Upper lobe of right lung (tissue), 1 donor: Measurements from ENCODE around the gene CHST15. TPM values are rescaled to one million over a fixed set of nuclear protein-coding genes. Genes with fewer than 3 reads are reported as not detected.
"Not testable (repeated sequence)": the region's sequence is repeated elsewhere in the genome, so short reads cannot be mapped to it uniquely, and the experiment has no call there.

Experiments
- ATAC-seq: fragments of 200-7000 bp; cut with Tn5 transposase; one replicate; pipeline ENCODE4 v1.9.1; 2020; ENCODE audit warnings: mild to moderate bottlenecking, moderate library complexity
- DNase-seq: peaks from one replicate; pipeline ENCODE4 v3.0.0-alpha.2; 2020
- H3K27ac ChIP-seq: fragments of 200-600 bp; one replicate; pipeline ENCODE4 v1.8.0; 2022
- H3K27me3 ChIP-seq: fragments of 200-600 bp; one replicate; pipeline ENCODE4 v1.8.0; 2022; ENCODE audit warnings: mild to moderate bottlenecking
- H3K36me3 ChIP-seq: fragments of 200-600 bp; one replicate; pipeline ENCODE4 v1.8.0; 2022
- H3K4me1 ChIP-seq: fragments of 200-600 bp; one replicate; pipeline ENCODE4 v1.8.0; 2022
- H3K4me3 ChIP-seq: fragments of 200-600 bp; one replicate; pipeline ENCODE4 v1.8.0; 2022; ENCODE audit warnings: mild to moderate bottlenecking
- H3K9me3 ChIP-seq: fragments of 200-600 bp; one replicate; pipeline ENCODE4 v1.8.0; 2022
- intact Hi-C: fragments of 100-400 bp; cut with DNase I; formaldehyde crosslinking; loops from one replicate; pipeline ENCODE4 v1.11.0; 2022
- total RNA-seq: library from RNA; stranded (reverse); fragmentation: NEBNext Ultra II Directional; extraction: Animal tissue kit (Norgen Biotek cat#: 25700); gene quantifications from one replicate; pipeline ENCODE4 v1.2.1, GENCODE V29; 2021
- TF ChIP-seq, protein P1 (sequence below): fragments of 200-600 bp; IDR thresholded peaks from one replicate; pipeline ENCODE4 v1.8.0; 2022; ENCODE audit warnings: antibody characterized with exemption
- donor health status: DM: no; HTN: yes; CAD: no; lungs with severe emphysema.

The CHST15 gene
- total RNA-seq, 1 donor from 2014 or later, result 49.2 TPM

GRCh38 chr10:124104011-124104627, 10.7 kb upstream of the CHST15 start:
- DNase-seq (no peak), ATAC-seq (no peak)
- no peaks in the 10 kb centered on the region for H3K36me3 ChIP-seq
- H3K9me3 ChIP-seq, result no peaks in the 10 kb centered on the region
- peaks cover 22% of the 10 kb centered on the region for H3K4me1 ChIP-seq
- intact Hi-C loops, result no loop called here
- H3K27me3 ChIP-seq, result no peaks in the 10 kb centered on the region
- TF ChIP-seq, protein P1, sequence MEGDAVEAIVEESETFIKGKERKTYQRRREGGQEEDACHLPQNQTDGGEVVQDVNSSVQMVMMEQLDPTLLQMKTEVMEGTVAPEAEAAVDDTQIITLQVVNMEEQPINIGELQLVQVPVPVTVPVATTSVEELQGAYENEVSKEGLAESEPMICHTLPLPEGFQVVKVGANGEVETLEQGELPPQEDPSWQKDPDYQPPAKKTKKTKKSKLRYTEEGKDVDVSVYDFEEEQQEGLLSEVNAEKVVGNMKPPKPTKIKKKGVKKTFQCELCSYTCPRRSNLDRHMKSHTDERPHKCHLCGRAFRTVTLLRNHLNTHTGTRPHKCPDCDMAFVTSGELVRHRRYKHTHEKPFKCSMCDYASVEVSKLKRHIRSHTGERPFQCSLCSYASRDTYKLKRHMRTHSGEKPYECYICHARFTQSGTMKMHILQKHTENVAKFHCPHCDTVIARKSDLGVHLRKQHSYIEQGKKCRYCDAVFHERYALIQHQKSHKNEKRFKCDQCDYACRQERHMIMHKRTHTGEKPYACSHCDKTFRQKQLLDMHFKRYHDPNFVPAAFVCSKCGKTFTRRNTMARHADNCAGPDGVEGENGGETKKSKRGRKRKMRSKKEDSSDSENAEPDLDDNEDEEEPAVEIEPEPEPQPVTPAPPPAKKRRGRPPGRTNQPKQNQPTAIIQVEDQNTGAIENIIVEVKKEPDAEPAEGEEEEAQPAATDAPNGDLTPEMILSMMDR, result no peak
- no peak overlapping the region for H3K27ac ChIP-seq
- no peak overlapping the region for H3K4me3 ChIP-seq

DNA sequence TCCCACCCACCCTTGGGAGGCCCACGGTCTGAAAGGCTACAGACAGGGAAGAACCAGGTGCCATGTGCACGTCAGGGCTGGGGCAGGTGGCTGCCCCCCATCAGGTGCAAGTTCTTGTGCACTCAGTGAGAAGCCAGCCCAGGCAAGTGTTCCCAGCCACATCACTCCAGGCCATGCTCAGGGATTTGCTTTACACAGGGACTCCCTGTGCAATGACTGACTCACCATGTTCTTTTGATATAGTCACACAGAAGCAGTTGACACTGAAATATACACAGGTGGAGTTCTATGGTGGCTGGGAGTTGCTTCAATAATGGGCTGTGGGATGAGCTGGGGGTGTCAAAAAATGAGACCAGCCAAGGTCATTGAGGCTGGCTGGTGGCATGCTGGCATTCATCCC, 8.0 kb upstream of the CHST15 start:
- Histone ChIP-seq H3K9me3 (peaks cover 2% of the 10 kb centered on the region), H3K4me1 (peaks cover 13% of the 10 kb centered on the region), H3K27ac (no peak overlapping the region), H3K27me3 (no peaks in the 10 kb centered on the region), H3K36me3 (no peaks in the 10 kb centered on the region), H3K4me3 (no peak overlapping the region)
- intact Hi-C loops, result no loop called here
- no peak for DNase-seq
- TF ChIP-seq, protein P1, result no peak
- no peak for ATAC-seq

GRCh38 chr10:124100651-124101050, 7.3 kb upstream of the CHST15 start:
- intact Hi-C loops, H3K4me1 ChIP-seq, H3K27ac ChIP-seq, H3K36me3 ChIP-seq, ATAC-seq, H3K27me3 ChIP-seq, DNase-seq, H3K9me3 ChIP-seq, H3K4me3 ChIP-seq: not testable (repeated sequence)

DNA sequence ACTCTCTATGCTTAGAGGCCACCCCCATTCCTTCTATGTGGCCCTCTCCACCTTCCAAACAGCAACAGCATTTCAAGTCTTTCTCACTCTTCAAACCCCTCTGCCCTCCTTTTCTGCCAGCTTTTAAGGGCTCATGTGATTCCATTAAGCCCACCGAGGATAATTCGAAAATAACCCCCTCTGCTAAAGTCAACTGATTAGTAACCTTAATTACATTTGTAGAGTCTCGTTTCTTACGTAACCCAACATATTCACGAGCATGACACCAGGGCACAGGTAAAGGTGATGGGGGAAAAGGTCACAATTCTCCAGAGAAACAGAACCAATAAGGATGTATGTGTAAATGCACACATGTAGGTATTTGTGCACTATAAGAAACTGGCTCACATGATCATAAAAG, 6.7 kb upstream of the CHST15 start:
- Histone ChIP-seq H3K36me3 (no peaks in the 10 kb centered on the region), H3K4me3 (no peak overlapping the region), H3K27ac (no peak overlapping the region), H3K4me1 (peaks cover 1% of the 10 kb centered on the region), H3K9me3 (peaks cover 4% of the 10 kb centered on the region), H3K27me3 (no peaks in the 10 kb centered on the region)
- no peak for ATAC-seq
- intact Hi-C loops, result no loop called here
- no peak for DNase-seq
- TF ChIP-seq, protein P1, result no peak

GRCh38 chr10:124099604-124100003, 6.2 kb upstream of the CHST15 start:
- Histone ChIP-seq H3K27ac (no peak overlapping the region), H3K4me3 (no peak overlapping the region), H3K9me3 (peaks cover 4% of the 10 kb centered on the region), H3K36me3 (no peaks in the 10 kb centered on the region), H3K4me1 (peaks cover 5% of the 10 kb centered on the region), H3K27me3 (no peaks in the 10 kb centered on the region)
- intact Hi-C loops, result no loop called here
- no peak for DNase-seq
- TF ChIP-seq, protein P1, result no peak
- no peak for ATAC-seq

- ATAC-seq (no peak), DNase-seq (no peak)
- Histone ChIP-seq H3K4me1 (peaks cover 10% of the 10 kb centered on the region), H3K27ac (no peak overlapping the region), H3K4me3 (no peak overlapping the region), H3K9me3 (peaks cover 4% of the 10 kb centered on the region), H3K27me3 (no peaks in the 10 kb centered on the region), H3K36me3 (no peaks in the 10 kb centered on the region)
- intact Hi-C loops, result no loop called here
- TF ChIP-seq, protein P1, result no peak
These were observed 5.2 kb upstream of the CHST15 start for GRCh38 chr10:124098575-124098974.
